ENCODE data around the gene RCC1.

GRCh38 chr1:28534671-28535070, 28.8 kb downstream of the RCC1 start:
- TF ChIP-seq POLR2A (IDR thresholded peaks at IDR 0.05; ENCODE audit: low read depth, low read length) (no peak), POLR2AphosphoS5 (IDR thresholded peaks at IDR 0.05; ENCODE audit: low read depth, low read length) (no peak)
